Esophagus muscularis mucosa (tissue), 3 donors: Measurements from ENCODE around the gene PPARD.

Experiments
- POLR2A ChIP-seq: fragments of 450-650 bp; IDR thresholded peaks from one replicate; pipeline ENCODE4 v1.6.1; 2017; ENCODE audit warnings: antibody characterized with exemption, moderate library complexity, mild to moderate bottlenecking, low read depth
- POLR2AphosphoS5 ChIP-seq, 2 donors: sonication (generic); formaldehyde crosslinking; IDR thresholded peaks; one replicate each; pipeline ENCODE4 v1.6.1; 2017; ENCODE audit warnings: antibody characterized with exemption in 2 of 2
- TF ChIP-seq, protein P1 (sequence below), 3 experiments: fragments of 200-600 bp in 2 of 3; fragments of 450-650 bp in 1 of 3; sonication (generic) in 2 of 3; IDR thresholded peaks; one replicate each; pipeline ENCODE4 v1.5.1; 2017 to 2019; ENCODE audit warnings: antibody characterized with exemption in 3 of 3, mild to moderate bottlenecking in 2 of 3, moderate library complexity in 1 of 3

DNA sequence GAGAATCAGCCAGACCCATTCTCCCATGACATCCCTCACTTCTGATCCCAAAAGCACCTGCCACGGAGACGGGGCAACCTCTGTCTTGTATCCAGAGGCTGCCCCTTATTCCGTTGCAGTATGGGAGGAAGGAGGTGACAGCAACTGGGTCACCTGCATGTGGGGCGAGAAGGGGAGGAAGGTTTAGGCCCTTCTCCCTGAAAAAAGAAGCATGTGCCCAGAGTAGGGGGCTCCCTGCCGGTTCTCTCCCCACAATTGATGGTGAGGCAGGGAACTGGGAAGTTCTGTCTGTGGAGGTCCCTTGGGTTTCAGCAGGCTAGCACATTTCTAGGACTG is 60.5 kb downstream of the PPARD start:
- TF ChIP-seq, protein P1, sequence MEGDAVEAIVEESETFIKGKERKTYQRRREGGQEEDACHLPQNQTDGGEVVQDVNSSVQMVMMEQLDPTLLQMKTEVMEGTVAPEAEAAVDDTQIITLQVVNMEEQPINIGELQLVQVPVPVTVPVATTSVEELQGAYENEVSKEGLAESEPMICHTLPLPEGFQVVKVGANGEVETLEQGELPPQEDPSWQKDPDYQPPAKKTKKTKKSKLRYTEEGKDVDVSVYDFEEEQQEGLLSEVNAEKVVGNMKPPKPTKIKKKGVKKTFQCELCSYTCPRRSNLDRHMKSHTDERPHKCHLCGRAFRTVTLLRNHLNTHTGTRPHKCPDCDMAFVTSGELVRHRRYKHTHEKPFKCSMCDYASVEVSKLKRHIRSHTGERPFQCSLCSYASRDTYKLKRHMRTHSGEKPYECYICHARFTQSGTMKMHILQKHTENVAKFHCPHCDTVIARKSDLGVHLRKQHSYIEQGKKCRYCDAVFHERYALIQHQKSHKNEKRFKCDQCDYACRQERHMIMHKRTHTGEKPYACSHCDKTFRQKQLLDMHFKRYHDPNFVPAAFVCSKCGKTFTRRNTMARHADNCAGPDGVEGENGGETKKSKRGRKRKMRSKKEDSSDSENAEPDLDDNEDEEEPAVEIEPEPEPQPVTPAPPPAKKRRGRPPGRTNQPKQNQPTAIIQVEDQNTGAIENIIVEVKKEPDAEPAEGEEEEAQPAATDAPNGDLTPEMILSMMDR (IDR thresholded peaks at IDR 0.05) = no peak
- TF ChIP-seq POLR2A (no peak), POLR2AphosphoS5 (IDR thresholded peaks at IDR 0.05) (no peak)
